GM21526 (cell line): ENCODE results near the gene PKDREJ.
"Not testable (repeated sequence)": the region's sequence is repeated elsewhere in the genome, so short reads cannot be mapped to it uniquely, and the experiment has no call there.

Source experiments
- ATAC-seq: cut with Tn5 transposase; IDR thresholded peaks from one replicate; pipeline ENCODE4 v1.9.1; 2021; ENCODE audit warnings: moderate library complexity; ENCODE audit not compliant: unreplicated experiment, low FRiP score

Gene PKDREJ, protein sequence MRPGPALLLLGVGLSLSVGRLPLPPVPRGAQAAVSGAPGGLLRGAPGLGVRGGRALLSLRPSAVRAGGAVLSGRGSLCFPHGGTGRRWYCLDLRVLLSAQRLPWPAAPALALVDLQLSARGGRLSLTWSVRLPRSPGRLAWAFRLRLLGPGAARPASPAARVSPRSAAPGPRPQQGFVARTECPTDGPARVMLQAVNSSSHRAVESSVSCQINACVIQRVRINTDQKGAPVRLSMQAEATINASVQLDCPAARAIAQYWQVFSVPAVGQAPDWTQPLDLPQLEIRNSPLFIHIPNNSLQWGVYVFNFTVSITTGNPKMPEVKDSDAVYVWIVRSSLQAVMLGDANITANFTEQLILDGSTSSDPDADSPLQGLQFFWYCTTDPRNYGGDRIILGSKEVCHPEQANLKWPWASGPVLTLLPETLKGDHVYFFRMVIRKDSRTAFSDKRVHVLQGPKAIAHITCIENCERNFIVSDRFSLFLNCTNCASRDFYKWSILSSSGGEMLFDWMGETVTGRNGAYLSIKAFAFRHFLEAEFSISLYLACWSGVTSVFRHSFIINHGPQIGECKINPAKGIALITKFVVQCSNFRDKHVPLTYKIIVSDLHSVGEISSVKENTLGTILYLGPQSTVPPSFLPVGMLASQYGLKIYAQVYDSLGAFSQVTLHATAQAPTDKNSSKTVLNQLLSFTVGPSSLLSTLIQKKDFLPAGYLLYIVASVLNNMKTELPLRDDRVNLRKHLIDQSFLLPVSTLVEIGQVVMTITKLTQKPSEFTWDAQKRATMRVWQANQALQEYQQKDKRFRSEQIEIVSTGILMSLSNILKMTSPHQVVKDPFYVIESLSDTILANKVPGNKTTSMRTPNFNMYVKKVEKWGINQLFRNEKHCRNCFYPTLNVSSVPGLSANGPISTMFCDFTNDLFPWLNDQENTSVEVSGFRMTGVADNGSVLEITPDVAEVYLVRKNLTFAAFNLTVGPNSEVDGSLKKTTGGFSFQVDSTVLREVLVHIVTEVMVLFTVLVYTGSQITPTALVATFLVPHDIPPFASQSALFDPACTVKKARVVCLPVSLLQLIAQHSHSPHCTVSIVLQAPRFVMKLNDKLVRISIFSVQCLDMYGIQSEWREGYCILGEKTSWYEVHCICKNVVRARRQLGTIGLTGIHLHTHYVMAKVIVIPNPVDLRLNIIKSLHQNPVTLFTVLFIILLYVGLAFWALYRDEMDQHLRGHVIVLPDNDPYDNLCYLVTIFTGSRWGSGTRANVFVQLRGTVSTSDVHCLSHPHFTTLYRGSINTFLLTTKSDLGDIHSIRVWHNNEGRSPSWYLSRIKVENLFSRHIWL (N-terminal part only)

GRCh38 chr22:46263216-46263590 is at the start of gene PKDREJ:
PKDREJ (minus strand) TSS chr22:46263343; CDS start chr22:46263322, 21 bp downstream.
- no peak for ATAC-seq

GRCh38 chr22:46312848-46313247 is 49.7 kb upstream of the PKDREJ start:
- ATAC-seq = not testable (repeated sequence)

DNA sequence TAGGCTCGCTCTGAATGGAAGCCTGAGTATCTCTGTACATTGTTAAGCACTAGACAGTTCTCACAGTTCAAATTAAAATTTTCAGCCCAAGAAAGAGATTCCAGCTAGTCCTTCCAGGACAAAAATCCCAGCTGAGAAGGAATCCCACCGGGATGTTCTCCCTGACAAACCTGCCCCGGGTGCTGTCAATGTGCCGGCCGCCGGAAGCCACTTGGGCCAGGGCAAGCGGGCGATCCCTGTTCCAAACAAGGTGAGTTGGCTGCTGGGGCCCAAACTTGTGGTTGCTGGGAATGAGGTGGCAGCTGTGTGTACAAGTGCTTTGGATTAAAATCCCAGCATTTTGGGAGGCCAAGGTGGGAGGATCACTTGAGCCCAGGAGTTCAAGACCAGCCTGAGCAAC is 48.9 kb upstream of the PKDREJ start:
- ATAC-seq = no peak

- no peak for ATAC-seq
These were observed 46.5 kb upstream of the PKDREJ start for GRCh38 chr22:46309526-46310085.

- no peak for ATAC-seq
These were observed 45.3 kb upstream of the PKDREJ start for GRCh38 chr22:46308283-46308988.

GRCh38 chr22:46303347-46303965 is 40.3 kb upstream of the PKDREJ start:
- ATAC-seq = no peak

GRCh38 chr22:46300491-46300890 is 37.3 kb upstream of the PKDREJ start:
- ATAC-seq = no peak

GRCh38 chr22:46299101-46299500 is 36.0 kb upstream of the PKDREJ start:
- ATAC-seq = no peak

- ATAC-seq = peak; percentile 10
These were observed 34.1 kb upstream of the PKDREJ start for GRCh38 chr22:46297151-46297812.

GRCh38 chr22:46296257-46297150 is 33.4 kb upstream of the PKDREJ start, which contains the start of gene GTSE1:
GTSE1 (plus strand) TSS chr22:46296870; CDS start chr22:46297401, 531 bp downstream.
- ATAC-seq = peak; percentile 89

DNA sequence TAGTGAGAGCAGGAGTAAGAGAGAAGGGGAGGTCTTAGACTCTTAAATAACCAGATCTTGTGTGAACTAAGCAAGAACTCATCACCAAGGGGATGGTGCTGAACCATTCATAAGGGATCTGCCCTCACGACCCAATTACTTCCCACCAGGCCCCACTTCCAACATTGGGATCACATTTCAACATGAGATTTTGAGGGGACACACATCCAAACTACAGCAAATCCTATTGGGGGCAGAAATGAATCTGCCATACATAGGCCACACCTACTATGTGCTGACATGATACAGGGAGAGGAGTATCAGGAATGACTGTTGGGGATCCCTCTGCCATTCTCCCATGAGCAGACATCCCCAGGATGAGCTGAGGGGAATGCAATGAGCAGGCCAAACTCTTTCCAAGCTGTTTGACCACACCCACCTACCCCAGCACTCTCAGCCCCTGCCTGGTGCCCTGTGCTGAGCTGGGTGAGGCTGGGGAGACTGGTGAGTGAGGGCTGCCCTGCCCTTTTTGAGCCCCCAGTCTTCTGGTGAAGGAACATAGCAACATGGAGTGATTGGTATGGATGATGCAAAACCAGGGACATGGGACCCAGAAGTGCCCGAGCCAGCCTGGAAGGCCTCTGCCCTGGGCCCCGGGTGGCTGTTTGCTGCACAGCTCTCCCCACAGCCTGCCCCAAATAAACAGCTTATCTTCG is 32.3 kb upstream of the PKDREJ start:
- no peak for ATAC-seq

- no peak for ATAC-seq
These were observed 31.6 kb upstream of the PKDREJ start for GRCh38 chr22:46294784-46295183.

- ATAC-seq = no peak
These were observed 30.6 kb upstream of the PKDREJ start for GRCh38 chr22:46293577-46294260.

- no peak for ATAC-seq
These were observed 29.6 kb upstream of the PKDREJ start for GRCh38 chr22:46292732-46293131.

DNA sequence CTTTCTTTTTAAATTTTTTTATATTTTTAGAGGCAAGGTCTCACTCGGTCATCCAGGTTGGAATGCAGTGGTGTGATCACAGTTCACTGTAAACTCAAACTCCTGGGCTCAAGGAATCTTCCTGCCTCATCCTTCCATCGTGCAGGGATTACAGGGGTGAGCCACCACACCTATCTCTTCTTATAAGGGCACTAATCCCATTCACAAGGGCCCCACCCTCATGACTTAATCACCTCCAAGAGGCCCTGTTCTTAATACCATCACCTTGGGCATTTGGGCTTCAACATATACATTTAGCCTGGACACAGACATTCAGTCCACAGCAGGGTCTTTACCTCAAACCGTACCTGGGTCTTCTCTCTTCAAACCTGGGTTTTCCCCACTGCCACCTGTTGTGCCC is 29.0 kb upstream of the PKDREJ start:
- ATAC-seq = no peak
